ENCODE measurements around the gene ULBP1.
"Not testable (repeated sequence)": the region's sequence is repeated elsewhere in the genome, so short reads cannot be mapped to it uniquely, and the experiment has no call there.

The ULBP1 gene

DNA sequence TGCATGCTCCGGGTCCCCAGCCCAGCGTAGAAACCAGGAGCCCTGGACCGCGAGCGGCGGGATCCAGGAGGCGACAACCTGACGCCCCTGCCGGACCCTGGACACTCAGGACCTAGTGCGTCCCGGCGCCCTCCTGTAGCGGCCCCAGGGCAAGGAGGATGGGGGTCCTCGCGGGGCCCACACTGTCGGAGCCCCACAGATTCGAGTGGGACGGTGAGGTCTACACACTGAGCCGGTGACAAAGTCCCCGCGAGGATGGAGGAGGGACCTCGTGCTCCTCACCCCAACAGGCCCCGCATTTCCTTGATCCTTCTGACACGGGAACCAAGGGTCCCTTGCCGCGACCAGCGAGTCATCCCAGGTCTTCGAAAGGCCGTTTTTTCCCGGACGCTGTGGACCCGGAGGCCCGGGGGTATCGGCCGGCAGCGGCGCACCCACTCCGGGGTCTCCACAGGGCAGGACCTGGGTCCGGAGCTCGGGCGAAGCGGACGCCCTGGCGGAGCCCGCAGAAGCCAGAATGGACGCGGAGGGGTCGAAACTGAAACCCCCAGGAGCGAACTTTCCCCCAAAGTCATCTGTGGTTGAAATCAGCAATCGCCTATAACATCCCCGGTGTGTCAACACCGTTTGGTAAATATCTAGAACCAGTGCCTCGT is 9.3 kb upstream of the ULBP1 start:
- not testable (repeated sequence) for DNase-seq

DNA sequence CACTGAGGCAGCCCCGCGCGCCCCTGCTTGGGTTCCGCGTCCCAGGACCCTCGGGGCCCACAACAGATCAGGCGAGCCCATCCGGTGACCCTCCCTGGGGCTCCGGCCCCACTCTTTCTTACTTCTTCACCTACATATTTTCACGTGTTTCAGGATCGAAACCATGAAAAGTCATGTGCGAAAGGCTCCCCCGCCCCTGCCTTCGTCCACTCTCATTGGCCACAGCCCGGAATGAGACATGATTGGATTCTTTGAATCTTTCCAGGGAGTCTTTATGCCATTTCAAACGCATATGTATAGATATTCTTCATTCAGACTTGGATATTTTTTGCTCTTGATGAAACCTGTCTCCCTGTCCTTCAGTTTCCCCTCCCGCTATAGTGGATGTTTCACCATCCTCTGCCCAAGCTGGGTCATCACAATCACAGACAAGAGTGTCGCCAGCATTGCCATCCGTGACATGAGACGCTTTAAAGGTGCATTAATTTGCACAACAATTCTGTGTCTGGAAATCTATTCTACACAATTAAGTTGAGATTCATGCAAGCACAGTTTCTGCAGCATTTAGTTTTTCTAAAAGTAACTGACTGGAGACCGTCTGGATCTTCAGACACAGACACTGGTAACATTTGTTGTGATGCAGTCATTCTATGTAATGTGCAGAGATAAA is 8.6 kb upstream of the ULBP1 start:
- DNase-seq: not testable (repeated sequence)

DNA sequence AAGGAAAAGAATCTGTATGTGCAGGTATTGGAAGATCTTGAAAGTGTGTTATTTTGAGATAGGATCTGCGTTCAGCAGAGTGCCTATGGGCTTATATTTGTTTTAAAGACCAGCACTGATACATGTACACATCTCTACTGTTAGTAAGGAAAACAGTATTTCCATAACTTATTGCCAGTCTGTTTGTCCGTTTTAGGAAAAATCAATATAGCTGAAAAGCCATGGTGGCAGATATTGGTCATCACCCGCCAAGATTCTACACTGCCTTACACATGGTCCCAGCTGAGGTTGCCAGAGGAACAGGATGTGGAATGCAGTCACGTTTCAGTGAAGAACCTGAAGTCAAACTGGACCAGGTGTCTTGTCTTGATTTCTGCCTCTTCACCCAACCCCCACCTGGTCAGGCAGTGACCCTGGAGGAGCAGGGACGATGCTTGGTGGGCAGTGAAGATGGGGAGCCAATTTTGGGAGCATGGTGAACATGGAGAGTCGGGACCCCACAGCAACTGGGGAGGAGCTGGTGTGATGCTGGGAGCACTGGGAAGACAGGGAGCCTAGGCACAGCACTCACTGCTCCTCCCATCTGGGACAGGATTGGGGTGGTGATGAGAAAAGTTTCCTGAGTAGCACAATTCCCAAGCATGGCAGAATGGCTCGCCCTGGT is 8.0 kb upstream of the ULBP1 start:
- not testable (repeated sequence) for DNase-seq

DNA sequence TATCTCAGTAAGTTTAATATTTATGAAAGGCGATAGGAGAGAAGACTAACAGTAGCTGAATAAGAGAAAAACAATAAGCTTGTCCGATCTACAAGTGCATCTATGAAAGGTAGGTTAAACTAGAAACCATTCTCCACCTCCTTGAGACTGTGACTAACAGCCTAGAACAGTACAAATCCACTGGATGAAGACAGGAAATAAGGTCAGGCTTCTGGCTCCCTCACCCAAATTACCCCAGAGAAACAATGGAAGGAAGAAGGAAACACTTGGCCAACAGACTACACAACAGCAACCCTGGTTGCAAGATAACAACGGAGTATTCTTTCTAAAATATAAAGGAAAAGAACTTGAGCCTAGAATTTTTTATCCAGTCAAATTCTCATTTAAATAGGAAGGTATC is 5.6 kb upstream of the ULBP1 start:
- DNase-seq: not testable (repeated sequence)

DNA sequence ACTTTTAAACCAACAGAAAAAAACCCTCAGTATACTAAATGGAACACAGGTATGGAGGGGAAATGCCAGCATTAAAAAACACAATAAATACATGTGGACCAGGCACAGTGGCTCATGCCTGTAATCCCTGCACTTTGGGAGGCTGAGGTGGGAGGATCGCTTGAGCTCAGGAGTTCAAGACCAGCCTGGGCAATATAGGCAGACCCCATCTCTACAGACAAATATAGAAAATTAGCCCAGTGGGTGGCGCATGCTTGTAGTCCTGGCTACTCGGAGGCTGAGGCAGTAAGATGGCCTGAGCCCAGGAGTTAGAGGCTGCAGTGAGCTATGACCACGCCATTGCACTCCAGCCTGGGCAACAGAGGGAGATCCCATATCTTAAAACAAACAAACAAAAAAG is 3.9 kb upstream of the ULBP1 start:
- DNase-seq: not testable (repeated sequence)

DNA sequence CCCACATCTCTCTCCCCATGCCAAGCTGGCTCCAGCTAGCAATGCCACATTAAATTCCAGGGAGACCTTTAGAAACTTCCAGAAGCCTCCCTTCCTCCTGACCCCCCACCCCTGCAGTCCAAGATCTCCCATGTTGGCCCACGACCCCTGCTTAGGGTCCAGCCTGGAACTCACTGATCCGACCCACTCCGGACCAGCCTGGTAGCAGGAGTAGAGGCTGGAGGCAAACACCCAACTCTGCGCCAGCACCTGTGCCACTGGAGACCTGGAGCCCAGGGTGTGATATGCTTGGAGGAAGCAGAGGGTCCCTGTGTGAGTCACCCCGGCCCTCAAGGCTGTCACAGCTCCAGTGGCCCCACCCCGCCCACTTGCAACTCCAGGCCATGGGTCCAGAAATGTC is 3.3 kb upstream of the ULBP1 start:
- no peak for DNase-seq

DNA sequence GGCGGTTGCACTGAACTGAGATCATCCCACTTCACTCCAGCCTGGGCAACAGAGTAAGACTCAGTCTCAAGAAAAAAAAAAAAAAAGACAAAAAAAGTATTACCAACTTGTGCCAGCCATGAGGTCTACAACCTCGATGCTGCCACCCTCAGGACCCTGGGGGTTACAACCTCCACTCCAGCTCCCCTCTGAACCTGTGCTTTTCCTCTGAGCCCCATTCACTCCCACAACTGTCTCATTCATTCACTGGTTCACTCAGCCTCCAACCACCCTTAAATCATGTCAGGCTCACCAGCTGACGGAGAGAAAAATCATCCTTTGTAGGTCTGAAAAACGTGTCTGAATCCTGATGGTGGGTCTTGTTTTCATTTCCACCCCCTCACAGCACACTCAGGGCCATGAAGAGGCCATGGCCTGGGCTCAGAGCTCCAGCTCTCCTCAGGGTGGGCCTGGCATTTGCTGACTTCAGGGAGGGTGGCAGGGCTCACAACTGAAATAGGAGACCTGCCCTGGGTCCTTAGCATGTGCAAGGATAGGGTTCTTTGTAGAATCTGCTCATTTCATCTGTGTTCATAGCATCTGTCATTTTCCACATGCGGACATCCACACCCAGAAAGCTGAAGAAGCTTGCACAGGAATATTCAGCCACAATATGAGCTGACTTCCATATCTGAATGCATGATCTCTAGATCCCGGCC is 1.9 kb upstream of the ULBP1 start:
- DNase-seq: peak; percentile 43 to 52

DNA sequence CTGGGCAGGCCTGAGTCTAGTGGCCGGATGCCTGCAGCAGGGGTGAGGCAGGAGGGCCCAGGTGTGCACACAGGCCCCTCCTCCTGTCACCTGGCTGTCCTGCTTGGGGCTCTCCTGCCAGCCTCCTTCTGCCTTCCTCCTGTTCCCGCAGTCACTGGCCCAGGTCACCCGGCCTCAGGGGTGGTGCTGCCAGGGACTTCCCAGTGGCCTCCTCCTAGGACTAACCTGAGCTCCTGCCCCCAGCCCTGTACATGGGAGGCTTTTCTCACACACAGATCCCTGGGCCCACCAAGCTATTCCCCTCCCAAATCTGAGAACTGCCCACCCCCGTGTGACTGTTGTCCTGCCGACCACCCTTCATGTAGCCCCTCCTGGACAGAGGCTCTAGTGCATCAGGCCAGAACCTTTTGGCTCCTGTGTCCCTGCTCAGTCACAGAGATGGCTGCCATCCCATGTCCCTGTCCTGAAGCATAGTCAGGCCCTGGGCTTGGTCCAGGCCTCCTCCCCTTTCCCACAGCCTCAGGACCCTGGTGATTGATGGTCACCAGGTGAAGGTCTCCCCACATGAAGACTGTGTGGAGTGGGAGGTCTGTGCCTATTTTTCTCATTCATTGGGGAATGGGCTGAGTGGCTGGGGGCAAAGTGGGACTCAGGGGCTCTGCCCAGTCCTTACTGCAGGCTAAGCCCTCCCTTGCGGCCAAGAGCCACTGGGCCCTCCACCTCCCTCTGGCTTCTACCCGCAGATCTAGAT is 1.1 kb upstream of the ULBP1 start:
- no peak for DNase-seq

DNA sequence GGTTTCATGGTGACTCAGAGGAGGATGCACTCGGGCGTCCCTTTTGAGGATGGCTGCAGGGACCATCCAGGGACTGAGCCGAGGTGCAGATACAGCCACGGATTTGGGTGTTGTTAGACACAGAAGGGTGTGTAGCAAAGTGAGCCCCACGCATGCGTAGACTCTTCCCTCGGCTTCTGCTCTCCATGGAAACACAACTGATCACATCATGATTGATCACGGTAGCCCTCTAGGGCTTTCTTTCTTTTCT is 606 bp upstream of the ULBP1 start:
- peak in 1 of 2 donors; percentile 52 for DNase-seq

DNA sequence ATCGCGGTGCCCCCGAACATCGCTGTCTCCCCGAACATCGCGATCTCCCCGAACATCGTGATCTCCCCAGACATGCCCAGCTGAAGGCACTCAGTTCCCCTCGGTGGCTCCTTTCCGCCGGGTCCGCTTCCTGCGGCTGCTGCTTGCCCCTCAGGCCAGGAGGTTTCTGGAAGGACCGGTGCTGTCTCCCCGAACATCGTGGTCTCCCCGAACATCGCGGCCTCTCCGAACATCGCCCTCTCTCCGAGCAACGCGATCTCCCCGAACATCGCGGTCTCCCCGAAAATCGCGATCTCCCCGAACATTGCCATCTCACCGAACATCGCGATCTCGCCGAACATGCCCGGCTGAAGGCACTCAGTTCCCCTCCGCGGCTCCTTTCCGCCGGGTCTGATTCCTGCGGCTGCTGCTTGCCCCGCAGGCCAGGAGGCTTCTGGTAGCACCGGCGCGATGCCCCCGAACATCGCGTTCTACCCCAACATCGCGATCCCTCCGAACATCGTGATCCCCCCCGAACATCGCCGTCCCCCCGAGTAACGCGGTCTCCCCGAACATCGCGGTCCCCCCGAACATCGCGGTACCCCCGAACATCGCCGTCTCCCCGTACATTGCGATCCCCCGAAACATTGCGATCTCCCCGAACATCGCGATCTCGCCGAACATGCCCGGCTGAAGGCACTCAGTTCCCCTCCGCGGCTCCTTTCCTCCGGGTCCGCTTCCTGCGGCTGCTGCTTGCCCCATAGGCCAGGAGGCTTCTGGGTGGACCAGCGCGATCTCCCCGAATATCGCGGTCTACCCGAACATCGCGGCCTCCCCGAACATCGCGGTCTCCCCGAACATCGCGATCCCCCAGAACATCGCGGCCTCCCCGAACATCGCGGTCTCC is 808 bp downstream of the ULBP1 start:
- DNase-seq: peak in 1 of 2 donors; percentile 39

DNA sequence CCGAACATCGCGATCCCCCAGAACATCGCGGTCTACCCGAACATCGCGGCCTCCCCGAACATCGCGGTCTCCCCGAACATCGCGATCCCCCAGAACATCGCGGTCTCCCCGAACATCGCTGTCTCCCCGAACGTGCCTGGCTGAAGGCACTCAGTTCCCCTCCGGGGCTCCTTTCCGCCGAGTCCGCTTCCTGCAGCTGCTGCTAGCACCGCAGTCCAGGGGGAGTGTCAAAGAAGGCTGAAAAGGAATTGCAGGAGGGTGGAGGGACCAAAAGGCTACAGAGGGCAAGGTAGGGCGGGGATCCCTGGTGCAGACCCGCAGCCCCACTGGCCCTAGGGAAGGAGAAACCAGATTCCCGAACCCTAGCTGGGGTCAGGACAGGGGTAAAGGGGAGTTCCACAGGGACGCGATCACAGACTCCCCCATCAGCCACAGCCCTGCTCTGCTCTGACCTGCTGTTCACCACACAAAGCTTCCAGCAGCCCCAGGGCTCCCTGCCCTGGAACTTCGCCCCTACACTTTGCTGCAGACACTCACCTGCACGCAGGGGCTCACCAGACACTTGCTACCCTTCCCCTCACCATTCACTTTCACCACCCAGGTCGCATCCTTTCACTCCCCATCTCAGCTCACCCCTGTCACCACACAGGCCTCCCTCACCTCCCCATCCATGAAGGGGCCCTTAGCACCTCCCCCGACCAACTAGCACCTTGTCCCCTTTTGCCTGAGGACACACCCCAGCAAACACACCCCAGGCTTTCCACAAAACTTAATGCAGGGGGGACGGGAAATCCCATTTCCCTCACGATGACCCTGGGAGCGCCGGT is 1.7 kb downstream of the ULBP1 start:
- DNase-seq: peak; percentile 36 to 37

DNA sequence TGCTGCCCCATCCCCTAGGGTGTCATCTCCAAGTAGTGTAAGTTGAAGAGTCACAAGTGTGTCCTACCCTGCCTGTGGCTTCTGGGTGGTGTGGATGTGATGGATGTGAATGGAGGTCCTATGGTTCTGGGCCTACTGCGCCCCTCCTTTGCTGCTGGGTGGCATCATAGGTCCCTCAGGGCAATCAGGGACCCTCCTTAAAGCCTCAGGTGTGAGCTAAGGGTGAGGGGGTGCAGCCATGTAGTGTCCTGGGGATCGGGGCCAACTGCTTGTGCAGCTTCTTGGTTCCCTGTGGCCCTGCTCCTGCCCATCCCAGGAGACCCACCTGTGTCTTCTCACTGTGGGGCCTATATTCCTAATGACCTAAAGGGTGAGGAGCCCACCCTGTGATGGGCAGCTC is 2.6 kb downstream of the ULBP1 start:
- DNase-seq: not testable (repeated sequence)

DNA sequence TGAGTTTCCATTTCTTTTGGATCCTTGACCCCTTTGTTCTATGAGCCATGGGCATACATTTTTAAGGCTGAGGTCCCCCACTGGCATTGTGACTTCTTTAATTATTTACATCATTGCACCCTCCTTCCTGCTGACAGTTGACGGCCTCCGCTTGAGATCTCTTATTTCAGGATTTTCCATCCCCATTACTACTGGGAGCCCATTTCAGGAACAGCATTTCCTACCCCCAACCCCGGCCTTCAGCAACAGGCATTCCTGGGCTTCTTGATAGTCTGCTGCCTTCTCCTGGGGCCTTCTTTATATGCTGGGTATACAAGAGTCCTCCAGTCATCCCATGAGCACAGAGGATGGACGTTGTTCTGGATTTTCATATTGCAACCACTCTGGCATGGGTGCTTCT is 3.8 kb downstream of the ULBP1 start:
- no peak for DNase-seq

DNA sequence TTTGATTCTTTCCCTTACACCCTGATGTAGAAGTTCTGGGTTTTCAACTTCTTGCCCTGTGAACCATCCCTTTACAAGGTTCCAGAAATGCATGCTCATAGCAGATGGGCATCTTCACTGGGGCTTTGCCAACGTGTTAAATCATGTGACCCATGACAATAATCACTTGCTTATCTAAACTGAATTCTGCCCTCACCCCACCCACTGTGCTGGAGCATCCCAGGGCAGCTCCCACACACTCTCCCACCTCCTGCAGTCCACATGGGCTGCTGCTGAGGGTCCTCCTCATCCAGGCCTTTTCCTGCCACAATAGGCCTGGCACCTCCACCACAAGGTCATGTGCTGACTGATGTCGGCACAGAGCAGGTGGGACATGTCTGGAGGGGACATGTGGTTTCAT is 4.3 kb downstream of the ULBP1 start:
- DNase-seq: not testable (repeated sequence)

DNA sequence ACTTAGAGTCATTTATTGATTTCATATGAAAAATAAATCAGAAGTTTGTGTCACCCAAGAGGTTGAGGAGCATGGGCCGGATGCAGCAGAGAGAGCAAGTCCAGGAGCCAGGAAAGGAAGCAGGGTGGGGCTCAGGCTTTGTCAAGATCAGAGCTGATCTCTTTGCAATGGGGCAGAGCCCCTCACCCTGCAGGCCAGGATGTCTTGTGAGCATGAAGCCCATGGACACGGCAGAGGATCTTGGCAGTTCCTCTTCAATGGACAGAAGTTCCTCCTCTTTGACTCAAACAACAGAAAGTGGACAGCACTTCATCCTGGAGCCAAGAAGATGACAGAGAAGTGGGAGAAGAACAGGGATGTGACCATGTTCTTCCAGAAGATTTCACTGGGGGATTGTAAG is 5.2 kb downstream of the ULBP1 start:
- not testable (repeated sequence) for DNase-seq

DNA sequence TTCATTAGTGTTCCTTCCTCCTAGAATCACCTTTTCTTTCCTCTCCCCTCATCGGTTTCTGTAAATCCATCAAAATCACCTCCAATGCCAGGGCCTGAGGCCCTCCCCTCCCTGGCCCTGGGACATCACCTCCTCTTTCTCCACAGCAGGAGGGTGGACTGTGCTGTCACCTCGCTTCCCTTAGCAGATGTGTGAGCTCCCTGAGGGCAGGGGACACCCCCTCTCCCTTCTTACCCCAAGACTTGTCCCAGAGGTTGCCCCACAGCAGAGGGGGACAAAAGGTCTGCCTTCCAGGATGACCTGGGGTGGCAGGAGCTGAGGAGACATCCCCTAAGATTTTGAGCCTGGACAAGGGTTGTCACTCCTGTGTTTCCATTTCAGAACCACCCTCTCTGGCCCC is 5.9 kb downstream of the ULBP1 start:
- DNase-seq: no peak

DNA sequence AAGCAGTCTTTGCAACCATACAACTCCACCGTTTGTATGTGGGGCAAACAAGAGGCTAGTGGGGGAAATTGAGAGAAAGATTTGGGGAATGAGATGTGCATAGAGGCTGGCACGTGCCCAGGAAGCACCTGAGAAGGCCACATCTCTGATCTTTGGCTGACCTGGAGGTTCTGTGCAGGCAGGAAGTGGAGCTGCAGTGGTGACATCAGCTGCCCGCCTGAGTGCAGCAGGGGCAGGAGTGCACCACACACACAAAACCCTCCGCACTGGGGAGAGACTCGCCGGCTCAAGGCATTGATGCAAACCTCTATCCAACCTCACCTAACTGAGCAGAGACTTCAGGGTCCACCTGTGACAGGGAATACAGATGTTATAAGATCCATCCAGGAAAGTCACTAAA is 10.7 kb downstream of the ULBP1 start:
- DNase-seq: not testable (repeated sequence)

DNA sequence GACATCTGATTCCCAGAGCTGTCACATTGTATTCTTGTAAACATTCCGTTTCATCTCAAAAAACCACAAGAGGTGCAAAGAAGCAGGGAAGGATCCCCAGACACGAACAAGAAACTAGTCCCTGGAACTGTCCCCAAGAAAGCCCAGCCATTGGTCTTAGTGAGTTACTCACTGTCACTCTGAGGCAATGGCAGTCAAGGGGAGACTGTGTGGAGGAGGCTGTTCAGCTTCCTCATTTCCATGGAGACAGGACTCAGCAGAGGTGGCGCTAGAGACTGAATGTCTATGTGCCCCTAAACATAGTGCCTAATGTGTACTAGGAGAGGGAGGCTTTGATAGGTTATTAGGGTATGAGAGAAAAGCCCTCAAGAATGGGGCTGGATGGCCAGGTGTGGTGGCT is 11.1 kb downstream of the ULBP1 start:
- no peak for DNase-seq

DNA sequence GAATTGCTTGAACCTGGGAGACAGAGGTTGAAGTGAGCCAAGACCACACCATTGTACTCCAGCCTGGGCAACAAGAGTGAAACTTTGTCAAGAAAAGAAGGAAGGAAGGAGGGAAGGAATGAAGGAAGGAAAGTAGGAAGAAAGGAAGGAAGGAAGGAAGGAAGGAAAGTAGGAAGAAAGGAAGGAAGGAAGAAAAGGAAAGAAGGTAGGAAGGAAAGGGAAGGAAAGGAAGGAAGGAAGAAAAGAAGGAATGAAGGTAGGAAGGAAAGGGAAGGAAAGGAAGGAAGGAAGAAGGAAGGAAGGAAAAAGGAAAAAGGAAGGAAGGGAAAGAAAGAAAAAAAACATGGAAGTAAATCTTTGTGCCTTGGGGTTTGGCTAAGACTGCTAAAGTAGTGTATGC is 11.7 kb downstream of the ULBP1 start:
- no peak for DNase-seq

DNA sequence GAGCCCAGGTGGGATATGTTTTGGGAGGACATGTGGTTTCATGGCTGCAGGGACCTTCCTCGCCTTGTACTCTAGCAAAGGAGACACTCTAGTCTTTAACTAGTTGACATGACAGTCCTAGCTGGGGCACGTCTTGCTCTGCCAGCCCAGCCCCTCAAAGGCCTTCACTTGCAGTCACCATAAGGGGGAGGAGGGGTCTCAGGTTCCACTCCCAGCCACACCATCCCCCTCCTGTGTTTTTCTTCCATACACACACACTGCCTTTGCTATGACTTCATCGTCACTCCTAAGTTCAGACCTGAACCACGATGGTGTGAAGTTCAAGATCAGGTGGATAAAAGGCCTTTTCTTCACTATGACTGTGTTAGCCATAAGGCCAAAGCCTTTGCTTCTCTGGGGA is 13.5 kb downstream of the ULBP1 start:
- DNase-seq: no peak

DNA sequence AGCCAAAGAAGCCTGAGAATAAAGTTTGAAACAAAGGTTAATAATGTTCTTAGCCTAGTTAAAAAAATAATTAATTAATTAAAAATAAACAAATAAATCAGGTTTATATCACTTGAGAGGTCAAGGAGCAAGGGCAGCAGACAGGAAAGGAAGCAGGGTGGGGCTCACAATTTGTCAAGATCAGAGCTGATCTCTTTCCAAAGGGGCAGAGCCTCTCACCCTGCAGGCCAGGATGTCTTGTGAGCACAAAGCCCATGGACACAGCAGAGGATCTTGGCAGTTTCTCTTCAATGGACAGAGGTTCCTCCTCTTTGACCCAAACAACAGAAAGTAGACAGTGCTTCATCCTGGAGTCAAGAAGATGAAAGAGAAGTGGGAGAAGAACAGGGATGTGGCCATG is 14.9 kb downstream of the ULBP1 start:
- no peak for DNase-seq
